ENCODE measurements around the gene TRPM3.

- TF ChIP-seq CTCF (conservative IDR thresholded peaks at IDR 0.05; ENCODE audit: low read depth, low read length) (no peak), EZH2 (IDR thresholded peaks at IDR 0.05; ENCODE audit: low read length, unreplicated experiment) (no peak)
Observed at GRCh38 chr9:70496244-70496643, 625.2 kb downstream of the TRPM3 start.

All from PC-3 (cell line).